ENCODE results near the gene FAM3A. TPM values are rescaled to one million over a fixed set of nuclear protein-coding genes. Genes with fewer than 3 reads are reported as not detected.

The FAM3A gene
- total and polyA plus RNA-seq, 4 donors: 16.1 to 60.3 (median 39.9) TPM

- no peak overlapping the region for H3K27ac ChIP-seq (ENCODE audit: low read depth, low read length)
- H3K4me1 ChIP-seq (ENCODE audit: control insufficient read depth, insufficient read depth, low read length): no peaks in the 10 kb centered on the region
- WGBS (ENCODE audit: insufficient coverage): 89% methylated on average over 23 of the region's 23 CpGs
- no peaks in the 10 kb centered on the region for H3K9me3 ChIP-seq (ENCODE audit: control insufficient read depth, insufficient read depth, low read length)
- no peaks in the 10 kb centered on the region for H3K27me3 ChIP-seq (ENCODE audit: control insufficient read depth, insufficient read depth, low read length)
- H3K4me3 ChIP-seq (ENCODE audit: low read depth, low read length): no peak overlapping the region
- H3K36me3 ChIP-seq (ENCODE audit: control insufficient read depth, insufficient read depth, low read length): peaks cover 76% of the 10 kb centered on the region
- no peak for DNase-seq (ENCODE audit: low read depth in 4 of 6, low spot score in 6 of 6)
These were observed 45.0 kb downstream of the FAM3A start for GRCh38 chrX:154470914-154471568.

GRCh38 chrX:154470434-154470833 lies 45.6 kb downstream of the FAM3A start:
- no peaks in the 10 kb centered on the region for H3K27me3 ChIP-seq (ENCODE audit: control insufficient read depth, insufficient read depth, low read length)
- H3K36me3 ChIP-seq (ENCODE audit: control insufficient read depth, insufficient read depth, low read length): peaks cover 82% of the 10 kb centered on the region
- no peaks in the 10 kb centered on the region for H3K4me1 ChIP-seq (ENCODE audit: control insufficient read depth, insufficient read depth, low read length)
- DNase-seq (ENCODE audit: low read depth in 4 of 6, low spot score in 6 of 6): no peak
- no peak overlapping the region for H3K27ac ChIP-seq (ENCODE audit: low read depth, low read length)
- 89% methylated on average over 14 of the region's 14 CpGs for WGBS (ENCODE audit: insufficient coverage)
- H3K9me3 ChIP-seq (ENCODE audit: control insufficient read depth, insufficient read depth, low read length): no peaks in the 10 kb centered on the region
- H3K4me3 ChIP-seq (ENCODE audit: low read depth, low read length): no peak overlapping the region

GRCh38 chrX:154469880-154470279 lies 46.2 kb downstream of the FAM3A start:
- peaks cover 88% of the 10 kb centered on the region for H3K36me3 ChIP-seq (ENCODE audit: control insufficient read depth, insufficient read depth, low read length)

GRCh38 chrX:154469114-154469513 lies 46.9 kb downstream of the FAM3A start:
- H3K9me3 ChIP-seq (ENCODE audit: control insufficient read depth, insufficient read depth, low read length): no peaks in the 10 kb centered on the region
- no peak for DNase-seq (ENCODE audit: low read depth in 4 of 6, low spot score in 6 of 6)
- H3K36me3 ChIP-seq (ENCODE audit: control insufficient read depth, insufficient read depth, low read length): peaks cover 93% of the 10 kb centered on the region
- H3K27ac ChIP-seq (ENCODE audit: low read depth, low read length): no peak overlapping the region
- H3K4me3 ChIP-seq (ENCODE audit: low read depth, low read length): no peak overlapping the region
- WGBS (ENCODE audit: insufficient coverage): 81% methylated on average over 9 of the region's 9 CpGs
- H3K4me1 ChIP-seq (ENCODE audit: control insufficient read depth, insufficient read depth, low read length): no peaks in the 10 kb centered on the region
- H3K27me3 ChIP-seq (ENCODE audit: control insufficient read depth, insufficient read depth, low read length): no peaks in the 10 kb centered on the region

More at GRCh38 chrX:154469880-154470279, 46.2 kb downstream of the FAM3A start:
- no peaks in the 10 kb centered on the region for H3K9me3 ChIP-seq (ENCODE audit: control insufficient read depth, insufficient read depth, low read length)
- no peak overlapping the region for H3K27ac ChIP-seq (ENCODE audit: low read depth, low read length)
- WGBS (ENCODE audit: insufficient coverage): 89% methylated on average over 18 of the region's 18 CpGs
- no peaks in the 10 kb centered on the region for H3K27me3 ChIP-seq (ENCODE audit: control insufficient read depth, insufficient read depth, low read length)
- DNase-seq (ENCODE audit: low read depth in 4 of 6, low spot score in 6 of 6): no peak
- H3K4me1 ChIP-seq (ENCODE audit: control insufficient read depth, insufficient read depth, low read length): no peaks in the 10 kb centered on the region
- no peak overlapping the region for H3K4me3 ChIP-seq (ENCODE audit: low read depth, low read length)

GRCh38 chrX:154468217-154468616 lies 47.8 kb downstream of the FAM3A start:
- H3K27me3 ChIP-seq (ENCODE audit: control insufficient read depth, insufficient read depth, low read length): no peaks in the 10 kb centered on the region
- H3K27ac ChIP-seq (ENCODE audit: low read depth, low read length): no peak overlapping the region
- no peak for DNase-seq (ENCODE audit: low read depth in 4 of 6, low spot score in 6 of 6)
- no peak overlapping the region for H3K4me3 ChIP-seq (ENCODE audit: low read depth, low read length)
- WGBS (ENCODE audit: insufficient coverage): 92% methylated on average over 22 of the region's 23 CpGs
- H3K4me1 ChIP-seq (ENCODE audit: control insufficient read depth, insufficient read depth, low read length): no peaks in the 10 kb centered on the region
- peaks cover 100% of the 10 kb centered on the region for H3K36me3 ChIP-seq (ENCODE audit: control insufficient read depth, insufficient read depth, low read length)
- no peaks in the 10 kb centered on the region for H3K9me3 ChIP-seq (ENCODE audit: control insufficient read depth, insufficient read depth, low read length)

- Histone ChIP-seq H3K27ac (ENCODE audit: low read depth, low read length) (no peak overlapping the region), H3K36me3 (ENCODE audit: control insufficient read depth, insufficient read depth, low read length) (peaks cover 100% of the 10 kb centered on the region), H3K27me3 (ENCODE audit: control insufficient read depth, insufficient read depth, low read length) (no peaks in the 10 kb centered on the region), H3K4me3 (ENCODE audit: low read depth, low read length) (no peak overlapping the region), H3K4me1 (ENCODE audit: control insufficient read depth, insufficient read depth, low read length) (no peaks in the 10 kb centered on the region), H3K9me3 (ENCODE audit: control insufficient read depth, insufficient read depth, low read length) (no peaks in the 10 kb centered on the region)
- no peak for DNase-seq (ENCODE audit: low read depth in 4 of 6, low spot score in 6 of 6)
- 93% methylated on average over 19 of the region's 21 CpGs for WGBS (ENCODE audit: insufficient coverage)
These were observed 48.5 kb downstream of the FAM3A start for GRCh38 chrX:154467556-154467955.

- Histone ChIP-seq H3K27me3 (ENCODE audit: control insufficient read depth, insufficient read depth, low read length) (no peaks in the 10 kb centered on the region), H3K36me3 (ENCODE audit: control insufficient read depth, insufficient read depth, low read length) (peaks cover 100% of the 10 kb centered on the region)
- WGBS (ENCODE audit: insufficient coverage): 87% methylated on average over 15 of the region's 15 CpGs
These were observed 49.1 kb downstream of the FAM3A start for GRCh38 chrX:154466907-154467306.

GRCh38 chrX:154466036-154466435 lies 50.0 kb downstream of the FAM3A start:
- no peak for DNase-seq (ENCODE audit: low read depth in 4 of 6, low spot score in 6 of 6)
- Histone ChIP-seq H3K4me1 (ENCODE audit: control insufficient read depth, insufficient read depth, low read length) (peaks cover 13% of the 10 kb centered on the region), H3K4me3 (ENCODE audit: low read depth, low read length) (no peak overlapping the region), H3K36me3 (ENCODE audit: control insufficient read depth, insufficient read depth, low read length) (peaks cover 100% of the 10 kb centered on the region), H3K27ac (ENCODE audit: low read depth, low read length) (no peak overlapping the region), H3K9me3 (ENCODE audit: control insufficient read depth, insufficient read depth, low read length) (no peaks in the 10 kb centered on the region), H3K27me3 (ENCODE audit: control insufficient read depth, insufficient read depth, low read length) (no peaks in the 10 kb centered on the region)
- 92% methylated on average over 32 of the region's 32 CpGs for WGBS (ENCODE audit: insufficient coverage)

More at GRCh38 chrX:154466907-154467306, 49.1 kb downstream of the FAM3A start:
- H3K4me3 ChIP-seq (ENCODE audit: low read depth, low read length): no peak overlapping the region
- H3K9me3 ChIP-seq (ENCODE audit: control insufficient read depth, insufficient read depth, low read length): no peaks in the 10 kb centered on the region
- no peak for DNase-seq (ENCODE audit: low read depth in 4 of 6, low spot score in 6 of 6)
- no peak overlapping the region for H3K27ac ChIP-seq (ENCODE audit: low read depth, low read length)
- peaks cover 4% of the 10 kb centered on the region for H3K4me1 ChIP-seq (ENCODE audit: control insufficient read depth, insufficient read depth, low read length)

- Histone ChIP-seq H3K9me3 (ENCODE audit: control insufficient read depth, insufficient read depth, low read length) (no peaks in the 10 kb centered on the region), H3K36me3 (ENCODE audit: control insufficient read depth, insufficient read depth, low read length) (peaks cover 100% of the 10 kb centered on the region), H3K27ac (ENCODE audit: low read depth, low read length) (no peak overlapping the region), H3K4me3 (ENCODE audit: low read depth, low read length) (no peak overlapping the region), H3K4me1 (ENCODE audit: control insufficient read depth, insufficient read depth, low read length) (peaks cover 17% of the 10 kb centered on the region), H3K27me3 (ENCODE audit: control insufficient read depth, insufficient read depth, low read length) (no peaks in the 10 kb centered on the region)
- WGBS (ENCODE audit: insufficient coverage): 93% methylated on average over 12 of the region's 14 CpGs
- no peak for DNase-seq (ENCODE audit: low read depth in 4 of 6, low spot score in 6 of 6)
These were observed 50.4 kb downstream of the FAM3A start for GRCh38 chrX:154465601-154466000.

GRCh38 chrX:154464806-154465365 lies 51.1 kb downstream of the FAM3A start:
- 95% methylated on average over 26 of the region's 28 CpGs for WGBS (ENCODE audit: insufficient coverage)
- Histone ChIP-seq H3K27me3 (ENCODE audit: control insufficient read depth, insufficient read depth, low read length) (no peaks in the 10 kb centered on the region), H3K27ac (ENCODE audit: low read depth, low read length) (no peak overlapping the region), H3K9me3 (ENCODE audit: control insufficient read depth, insufficient read depth, low read length) (no peaks in the 10 kb centered on the region), H3K4me3 (ENCODE audit: low read depth, low read length) (no peak overlapping the region), H3K4me1 (ENCODE audit: control insufficient read depth, insufficient read depth, low read length) (peaks cover 24% of the 10 kb centered on the region), H3K36me3 (ENCODE audit: control insufficient read depth, insufficient read depth, low read length) (peaks cover 99% of the 10 kb centered on the region)
- no peak for DNase-seq (ENCODE audit: low read depth in 4 of 6, low spot score in 6 of 6)
